ENCODE data around the gene HCAR2. TPM values are rescaled to one million over a fixed set of nuclear protein-coding genes. Genes with fewer than 3 reads are reported as not detected.
"Not testable (repeated sequence)": the region's sequence is repeated elsewhere in the genome, so short reads cannot be mapped to it uniquely, and the experiment has no call there.

HCAR2 gene
- total RNA-seq = 1 to 10 TPM in 1 of 9 donors, under 1 TPM in 2, not detected in 6; 0.69 to 4.3 (median 0.75) TPM
- polyA plus RNA-seq = under 1 TPM; 0.11 to 0.42 TPM
- long read RNA-seq, donor 1 = 0 reads
- long read RNA-seq, donor 2 = 0 reads
- long read RNA-seq, donor 3 = 0 reads

DNA sequence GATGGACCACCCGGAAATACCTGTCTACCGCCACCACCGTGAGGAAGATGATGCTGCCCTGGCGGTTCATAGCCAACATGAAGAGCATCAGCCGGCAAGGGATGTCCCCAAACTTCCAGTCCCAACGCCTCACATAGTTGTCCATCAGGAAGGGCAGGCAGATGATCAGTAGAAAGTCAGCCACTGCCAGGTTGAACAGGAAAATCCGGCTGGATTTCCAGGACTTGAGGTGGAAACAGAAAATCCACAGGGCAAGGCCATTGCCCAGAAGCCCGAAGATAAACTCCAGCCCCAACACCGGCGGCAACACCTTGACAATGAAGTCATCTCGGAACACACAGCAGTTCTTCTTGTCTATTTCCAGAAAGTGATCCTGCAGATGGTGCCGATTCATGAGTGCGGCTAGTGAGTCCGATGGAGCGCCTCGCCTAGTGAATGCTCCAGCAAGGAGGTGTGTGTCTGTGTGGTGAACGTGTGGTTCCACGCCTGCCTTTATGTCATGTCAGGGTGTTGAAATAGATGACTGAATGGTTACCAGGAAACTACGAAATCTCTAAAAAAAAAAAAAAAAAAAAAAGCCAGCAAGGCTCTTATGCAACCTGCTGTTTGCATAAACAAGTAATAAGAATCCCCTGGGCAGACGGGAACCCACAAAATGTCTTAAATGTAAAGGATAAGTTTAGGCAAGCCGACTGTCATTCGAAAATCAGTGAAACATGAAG lies at the start of gene HCAR2:
TSS of gene HCAR2 (minus strand) at position 468 of the 722 bp plus-strand sequence. CDS start at position 394, 74 bp downstream.
- H3K9me3 ChIP-seq; H3K27ac ChIP-seq; H3K4me1 ChIP-seq; H3K4me3 ChIP-seq; H3K36me3 ChIP-seq; H3K27me3 ChIP-seq; intact Hi-C loops (cut with DNase I): not testable (repeated sequence)
- peak in 1 of 5 donors; percentile 25 for DNase-seq
- ATAC-seq = peak in 1 of 4 donors; percentile 63
- WGBS, 4 donors = 87 to 90% (median 88%) methylated on average over 22 of the region's 22 CpGs

- Histone ChIP-seq H3K4me1 (peaks cover 0 to 19% (median 8%) of the 10 kb centered on the region in 12 donors), H3K27ac (peak within 1 kb of the TSS; percentile 37 to 95 (median 83)), H3K4me3 (peak within 1 kb of the TSS; percentile 65 to 99 (median 87)), H3K36me3 (peaks cover 0 to 40% (median 34%) of the 10 kb centered on the region in 9 donors), H3K27me3 (no peaks in the 10 kb centered on the region), H3K9me3 (no peaks in the 10 kb centered on the region)
- ATAC-seq (peak; percentile 97 to 99 (median 98)), DNase-seq (peak; percentile 97 to 99 (median 98))
- TF ChIP-seq, protein P1, sequence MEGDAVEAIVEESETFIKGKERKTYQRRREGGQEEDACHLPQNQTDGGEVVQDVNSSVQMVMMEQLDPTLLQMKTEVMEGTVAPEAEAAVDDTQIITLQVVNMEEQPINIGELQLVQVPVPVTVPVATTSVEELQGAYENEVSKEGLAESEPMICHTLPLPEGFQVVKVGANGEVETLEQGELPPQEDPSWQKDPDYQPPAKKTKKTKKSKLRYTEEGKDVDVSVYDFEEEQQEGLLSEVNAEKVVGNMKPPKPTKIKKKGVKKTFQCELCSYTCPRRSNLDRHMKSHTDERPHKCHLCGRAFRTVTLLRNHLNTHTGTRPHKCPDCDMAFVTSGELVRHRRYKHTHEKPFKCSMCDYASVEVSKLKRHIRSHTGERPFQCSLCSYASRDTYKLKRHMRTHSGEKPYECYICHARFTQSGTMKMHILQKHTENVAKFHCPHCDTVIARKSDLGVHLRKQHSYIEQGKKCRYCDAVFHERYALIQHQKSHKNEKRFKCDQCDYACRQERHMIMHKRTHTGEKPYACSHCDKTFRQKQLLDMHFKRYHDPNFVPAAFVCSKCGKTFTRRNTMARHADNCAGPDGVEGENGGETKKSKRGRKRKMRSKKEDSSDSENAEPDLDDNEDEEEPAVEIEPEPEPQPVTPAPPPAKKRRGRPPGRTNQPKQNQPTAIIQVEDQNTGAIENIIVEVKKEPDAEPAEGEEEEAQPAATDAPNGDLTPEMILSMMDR (IDR thresholded peaks at IDR 0.05) = peak; percentile 60 to 96 (median 84)
- TF ChIP-seq POLR2A (IDR thresholded peaks at IDR 0.05) = peak in 1 of 2 donors; percentile 89
- 0 to 1% (median 1%) methylated on average over 59 to 73 of the region's 73 CpGs for WGBS, 4 donors
- intact Hi-C loops (cut with DNase I) = loop anchor here (1.0 to 10.0 kb wide), 11 partner anchors 114 to 528 kb away; partner anchors contain the start of genes KNTC1 (in 3 of the 10), RSRC2 (in 2 of the 10), DIABLO (in 1 of the 10) and ZCCHC8 (in 1 of the 10)
Observed at GRCh38 chr12:122752464-122753318, 49.5 kb upstream of the HCAR2 start, which contains the start of gene DENR. Gene DENR (plus strand): TSS chr12:122752824. CDS start chr12:122753702, 878 bp downstream.

DNA sequence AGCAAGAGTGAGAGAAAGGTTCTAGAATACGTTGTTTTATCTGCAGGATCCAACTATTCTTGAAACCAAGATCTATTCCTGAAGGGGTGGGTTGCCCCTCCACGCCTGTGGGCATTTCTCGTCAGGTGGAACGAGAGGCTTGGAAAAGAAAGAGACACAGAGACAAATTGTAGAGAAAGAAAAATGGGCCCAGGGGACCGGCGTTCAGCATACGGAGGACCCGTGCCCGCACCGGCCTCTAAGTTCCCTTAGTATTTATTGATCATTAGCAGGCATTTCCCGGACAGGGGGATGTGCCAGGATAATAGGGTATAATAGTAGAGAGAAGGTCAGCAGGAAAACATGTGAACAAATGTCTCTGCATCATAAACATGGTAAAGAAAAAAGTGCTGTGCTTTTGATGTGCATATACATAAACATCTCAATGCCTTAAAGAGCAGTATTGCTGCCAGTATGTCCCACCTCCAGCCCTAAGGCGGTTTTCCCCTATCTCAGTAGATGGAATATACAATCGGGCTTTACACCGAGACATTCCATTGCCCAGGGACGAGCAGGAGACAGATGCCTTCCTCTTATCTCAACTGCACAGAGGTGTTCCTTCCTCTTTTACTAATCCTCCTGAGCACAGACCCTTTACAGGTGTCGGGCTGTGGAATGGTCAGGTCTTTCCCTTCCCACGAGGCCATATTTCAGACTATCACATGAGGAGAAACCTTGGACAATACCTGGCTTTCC lies 47.8 kb upstream of the HCAR2 start:
- 73 to 79% (median 75%) methylated on average over 17 of the region's 17 CpGs for WGBS, 4 donors
- intact Hi-C loops (cut with DNase I) = loop anchor here in 8 of 10 donors (5.0 to 10.0 kb wide), 6 partner anchors 114 to 526 kb away; partner anchors contain the start of genes KNTC1 (in 2 of the 8), RSRC2 (in 2 of the 8), DIABLO (in 1 of the 8) and ZCCHC8 (in 1 of the 8)

GRCh38 chr12:122749569-122750332 lies 46.6 kb upstream of the HCAR2 start:
- ATAC-seq (no peak), DNase-seq (no peak)
- H3K4me1 ChIP-seq = peaks cover 0 to 19% (median 8%) of the 10 kb centered on the region in 12 donors
- no peaks in the 10 kb centered on the region for H3K27me3 ChIP-seq
- H3K36me3 ChIP-seq = peaks cover 0 to 10% (median 8%) of the 10 kb centered on the region in 9 donors
- no peaks in the 10 kb centered on the region for H3K9me3 ChIP-seq
- H3K4me3 ChIP-seq = no peak overlapping the region
- TF ChIP-seq, protein P1 (IDR thresholded peaks at IDR 0.05) = no peak
- no peak for TF ChIP-seq POLR2A (IDR thresholded peaks at IDR 0.05)
- 72 to 83% (median 79%) methylated on average over 6 of the region's 6 CpGs for WGBS, 4 donors
- H3K27ac ChIP-seq = no peak overlapping the region
- intact Hi-C loops (cut with DNase I) = loop anchor here in 8 of 10 donors (5.0 to 10.0 kb wide), 7 partner anchors 112 to 525 kb away; partner anchors contain the start of genes KNTC1 (in 2 of the 8), RSRC2 (in 2 of the 8), DIABLO (in 1 of the 8) and ZCCHC8 (in 1 of the 8)

More for the DNA sequence above, 47.8 kb upstream of the HCAR2 start:
- DNase-seq, H3K27me3 ChIP-seq, H3K9me3 ChIP-seq, H3K4me3 ChIP-seq, H3K27ac ChIP-seq, ATAC-seq: not testable (repeated sequence)
- peaks cover 0 to 22% (median 19%) of the 10 kb centered on the region in 9 donors for H3K36me3 ChIP-seq
- peaks cover 0 to 19% (median 8%) of the 10 kb centered on the region in 12 donors for H3K4me1 ChIP-seq
